Panc1 (cell line): ENCODE measurements around the gene IRF7. TPM values are rescaled to one million over a fixed set of nuclear protein-coding genes. Genes with fewer than 3 reads are reported as not detected.
"Not testable (repeated sequence)": the region's sequence is repeated elsewhere in the genome, so short reads cannot be mapped to it uniquely, and the experiment has no call there.

Source experiments
- ATAC-seq: fragments of 200-7000 bp; cut with Tn5 transposase; 2 replicates; pipeline ENCODE4 v1.9.1; 2020; ENCODE audit warnings: mild to moderate bottlenecking, moderate library complexity
- BruUV-seq: library from RNA; stranded (reverse); fragments of 400-500 nt; replicated peaks from 2 replicates; lab custom pipeline; 2021; lab: Mats Ljungman, UMichigan
- CTCF ChIA-PET: fragments of 300-600 bp; sonication (Branson Sonifier 250); formaldehyde crosslinking; loops from one replicate; lab custom pipeline; 2022; ENCODE audit warnings: antibody characterized with exemption; lab: Charles Lee
- POLR2A ChIA-PET: fragments of 300-600 bp; sonication (Branson Sonifier 250); formaldehyde crosslinking; loops from one replicate; lab custom pipeline; 2022; ENCODE audit warnings: antibody characterized with exemption; lab: Charles Lee
- DNase-seq: peaks from one replicate; pipeline ENCODE4 v3.0.0-alpha.2; 2010; ENCODE audit warnings: low read depth, low spot score
- H3K27ac ChIP-seq: 2 replicates; pipeline ENCODE4 v1.5.1; 2011; ENCODE audit warnings: mild to moderate bottlenecking, low read length, inconsistent platforms
- H3K27me3 ChIP-seq: fragments of 200-500 bp; sonication (Bioruptor generic); 2 replicates; pipeline ENCODE4 v1.6.0; 2014; ENCODE audit warnings: low read length, inconsistent platforms; ENCODE audit not compliant: control insufficient read depth, insufficient read depth
- H3K36me3 ChIP-seq: fragments of 200-500 bp; sonication (Bioruptor generic); 2 replicates; pipeline ENCODE4 v1.5.1; 2014; ENCODE audit warnings: inconsistent platforms, mild to moderate bottlenecking, low read length, moderate library complexity; ENCODE audit not compliant: control insufficient read depth, insufficient read depth
- H3K4me1 ChIP-seq: 2 replicates; pipeline ENCODE4 v1.5.1; 2011; ENCODE audit warnings: inconsistent platforms, mild to moderate bottlenecking, low read length, moderate library complexity; ENCODE audit not compliant: control insufficient read depth, insufficient read depth
- H3K4me3 ChIP-seq, 2 experiments: 2 replicates each; pipeline ENCODE4 v1.5.1; 2011 to 2012; ENCODE audit warnings: low read depth in 2 of 2, low read length in 2 of 2, mild to moderate bottlenecking in 2 of 2, inconsistent platforms in 1 of 2, moderate library complexity in 1 of 2
- H3K9me3 ChIP-seq: fragments of 200-500 bp; sonication (Bioruptor generic); 2 replicates; pipeline ENCODE4 v1.5.1; 2014; ENCODE audit warnings: low read depth, mild to moderate bottlenecking, inconsistent platforms, low read length, moderate library complexity; ENCODE audit not compliant: control insufficient read depth, insufficient read depth
- CTCF ChIP-seq: fragments of 450-650 bp; IDR thresholded peaks from 2 replicates; pipeline ENCODE4 v1.5.1; 2017; ENCODE audit warnings: mild to moderate bottlenecking
- POLR2AphosphoS5 ChIP-seq: IDR thresholded peaks from 2 replicates; pipeline ENCODE4 v1.6.1; 2012; ENCODE audit warnings: mild to moderate bottlenecking, low read depth, low read length, moderate library complexity
- SIN3A ChIP-seq: IDR thresholded peaks from 2 replicates; pipeline ENCODE4 v1.6.1; 2012; ENCODE audit warnings: low read depth, mild to moderate bottlenecking, low read length, moderate library complexity, borderline replicate concordance; ENCODE audit not compliant: insufficient read depth
- TCF7L2 ChIP-seq: IDR thresholded peaks from 2 replicates; pipeline ENCODE4 v1.6.1; 2011; ENCODE audit warnings: mild to moderate bottlenecking, low read depth, low read length, inconsistent platforms
- in situ Hi-C: cut with HindIII; loops from 2 replicates; pipeline ENCODE4 v1.10.0; 2016; ENCODE audit warnings: low sequenced_read_pairs, low pct_unique_long_range_greater_than_20kb
- intact Hi-C: fragments of 100-400 bp; cut with micrococcal nuclease; formaldehyde crosslinking; loops from one replicate; pipeline ENCODE4 v1.10.0; 2022; ENCODE audit not compliant: unreplicated experiment
- total RNA-seq: library from RNA; stranded (reverse); gene quantifications from one replicate; pipeline ENCODE4 v1.2.1, GENCODE V29; 2021; ENCODE audit not compliant: unreplicated experiment
- TF ChIP-seq, protein P1 (sequence below), 2 experiments: IDR thresholded peaks; 2 replicates each; pipeline ENCODE4 v1.6.1; 2011 to 2012; ENCODE audit warnings: low read depth in 2 of 2, control low read depth in 1 of 2, low read length in 1 of 2, mild to moderate bottlenecking in 1 of 2, moderate library complexity in 1 of 2; ENCODE audit not compliant: insufficient read depth in 1 of 2

The IRF7 gene
- total RNA-seq, 1 experiment from 2014 or later = 23.9 TPM

DNA sequence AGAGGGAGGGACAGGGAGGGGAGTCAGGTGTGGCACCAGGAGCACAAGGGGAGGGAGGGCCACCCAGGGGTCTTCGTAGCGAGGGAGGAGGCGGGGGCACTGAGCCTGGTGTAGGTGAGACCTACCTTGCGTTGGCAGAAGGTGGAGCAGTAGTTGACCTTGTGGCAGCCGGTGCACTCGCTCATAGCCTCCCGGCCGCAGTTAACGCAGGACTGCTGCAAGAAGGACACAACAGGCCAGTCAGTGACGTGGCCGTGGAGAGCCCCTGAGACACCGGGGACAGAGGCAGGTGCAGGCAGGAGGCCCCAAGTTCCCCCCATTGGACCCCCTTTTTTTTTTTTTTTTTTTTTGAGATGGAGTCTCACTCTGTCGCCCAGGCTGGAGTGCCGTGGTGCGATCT is 38.1 kb upstream of the IRF7 start:
- H3K4me3 ChIP-seq = no peak overlapping the region
- intact Hi-C loops = no loop called here
- no TSS peak for BruUV-seq
- no peaks in the 10 kb centered on the region for H3K36me3 ChIP-seq
- in situ Hi-C loops = no loop called here
- no peak for ATAC-seq
- H3K27me3 ChIP-seq = no peaks in the 10 kb centered on the region
- H3K27ac ChIP-seq = no peak overlapping the region
- TF ChIP-seq TCF7L2 = no peak
- TF ChIP-seq POLR2AphosphoS5 = no peak
- no peak for TF ChIP-seq CTCF
- no peak for TF ChIP-seq SIN3A
- TF ChIP-seq, protein P1, sequence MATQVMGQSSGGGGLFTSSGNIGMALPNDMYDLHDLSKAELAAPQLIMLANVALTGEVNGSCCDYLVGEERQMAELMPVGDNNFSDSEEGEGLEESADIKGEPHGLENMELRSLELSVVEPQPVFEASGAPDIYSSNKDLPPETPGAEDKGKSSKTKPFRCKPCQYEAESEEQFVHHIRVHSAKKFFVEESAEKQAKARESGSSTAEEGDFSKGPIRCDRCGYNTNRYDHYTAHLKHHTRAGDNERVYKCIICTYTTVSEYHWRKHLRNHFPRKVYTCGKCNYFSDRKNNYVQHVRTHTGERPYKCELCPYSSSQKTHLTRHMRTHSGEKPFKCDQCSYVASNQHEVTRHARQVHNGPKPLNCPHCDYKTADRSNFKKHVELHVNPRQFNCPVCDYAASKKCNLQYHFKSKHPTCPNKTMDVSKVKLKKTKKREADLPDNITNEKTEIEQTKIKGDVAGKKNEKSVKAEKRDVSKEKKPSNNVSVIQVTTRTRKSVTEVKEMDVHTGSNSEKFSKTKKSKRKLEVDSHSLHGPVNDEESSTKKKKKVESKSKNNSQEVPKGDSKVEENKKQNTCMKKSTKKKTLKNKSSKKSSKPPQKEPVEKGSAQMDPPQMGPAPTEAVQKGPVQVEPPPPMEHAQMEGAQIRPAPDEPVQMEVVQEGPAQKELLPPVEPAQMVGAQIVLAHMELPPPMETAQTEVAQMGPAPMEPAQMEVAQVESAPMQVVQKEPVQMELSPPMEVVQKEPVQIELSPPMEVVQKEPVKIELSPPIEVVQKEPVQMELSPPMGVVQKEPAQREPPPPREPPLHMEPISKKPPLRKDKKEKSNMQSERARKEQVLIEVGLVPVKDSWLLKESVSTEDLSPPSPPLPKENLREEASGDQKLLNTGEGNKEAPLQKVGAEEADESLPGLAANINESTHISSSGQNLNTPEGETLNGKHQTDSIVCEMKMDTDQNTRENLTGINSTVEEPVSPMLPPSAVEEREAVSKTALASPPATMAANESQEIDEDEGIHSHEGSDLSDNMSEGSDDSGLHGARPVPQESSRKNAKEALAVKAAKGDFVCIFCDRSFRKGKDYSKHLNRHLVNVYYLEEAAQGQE (IDR thresholded peaks at IDR 0.05; ENCODE audit: insufficient read depth in 1 of 2, low read depth in 2 of 2, low read length in 1 of 2) = no peak
- no peaks in the 10 kb centered on the region for H3K4me1 ChIP-seq
- ChIA-PET CTCF (no interaction called here), POLR2A (no interaction called here)
- no peaks in the 10 kb centered on the region for H3K9me3 ChIP-seq
- DNase-seq = no peak

- CTCF ChIA-PET, H3K4me1 ChIP-seq, BruUV-seq, H3K4me3 ChIP-seq, H3K27ac ChIP-seq, DNase-seq, POLR2A ChIA-PET, intact Hi-C loops, H3K27me3 ChIP-seq, ATAC-seq, in situ Hi-C loops, H3K9me3 ChIP-seq, H3K36me3 ChIP-seq: not testable (repeated sequence)
Measured at GRCh38 chr11:653136-653535, 37.4 kb upstream of the IRF7 start.

GRCh38 chr11:650482-650881 is 34.7 kb upstream of the IRF7 start:
- in situ Hi-C loops (no loop called here), intact Hi-C loops (no loop called here)
- Histone ChIP-seq H3K36me3 (no peaks in the 10 kb centered on the region), H3K4me1 (no peaks in the 10 kb centered on the region), H3K27ac (no peak overlapping the region), H3K4me3 (no peak overlapping the region), H3K27me3 (no peaks in the 10 kb centered on the region), H3K9me3 (no peaks in the 10 kb centered on the region)
- DNase-seq = no peak
- no TSS peak for BruUV-seq
- ChIA-PET POLR2A (no interaction called here), CTCF (interaction anchor here (0.7 kb wide), 1 partner anchor 96 kb away, joined by 3 read pairs; no protein-coding TSS in a partner anchor)
- no peak for ATAC-seq
- TF ChIP-seq, protein P1 (IDR thresholded peaks at IDR 0.05; ENCODE audit: insufficient read depth in 1 of 2, low read depth in 2 of 2, low read length in 1 of 2) = no peak
- TF ChIP-seq TCF7L2 (no peak), SIN3A (no peak), POLR2AphosphoS5 (no peak), CTCF (no peak)
